HepG2 (cell line): ENCODE data around the gene MYL11. TPM values are rescaled to one million over a fixed set of nuclear protein-coding genes. Genes with fewer than 3 reads are reported as not detected.
A peak's percentile ranks its signal among the peaks of the same experiment; 100 is the strongest.

Experiments
- AGO2 ChIP-seq: fragments of 200-400 bp; formaldehyde crosslinking; optimal IDR thresholded peaks from 2 replicates; pipeline ENCODE3; 2017; ENCODE audit warnings: mild to moderate bottlenecking, low read depth, low read length, moderate library complexity
- EED ChIP-seq: sonication (generic); formaldehyde crosslinking; IDR thresholded peaks from 2 replicates; pipeline ENCODE4 v1.5.0; 2020; ENCODE audit warnings: mild to moderate bottlenecking, missing genetic modification reagents
- FOXA1 ChIP-seq, 2 experiments: fragments of 450-650 bp in 1 of 2; sonication (generic) in 1 of 2; formaldehyde crosslinking in 1 of 2; IDR thresholded peaks; 2 replicates each; pipeline versions ENCODE4 v1.4.0 to v1.6.1; 2016 to 2020; ENCODE audit warnings: missing genetic modification reagents in 1 of 2
- GMEB2 ChIP-seq: IDR thresholded peaks from 2 replicates; pipeline ENCODE4 v1.6.1; 2016; ENCODE audit warnings: missing biosample characterization, missing genetic modification reagents, low read depth
- HES4 ChIP-seq: sonication (generic); formaldehyde crosslinking; IDR thresholded peaks from 2 replicates; pipeline ENCODE4 v1.9.0; 2021; ENCODE audit warnings: mild to moderate bottlenecking, missing genetic modification reagents, borderline replicate concordance
- JUNB ChIP-seq: sonication (generic); formaldehyde crosslinking; IDR thresholded peaks from 2 replicates; pipeline ENCODE4 v1.8.0; 2022; ENCODE audit warnings: missing genetic modification reagents, mild to moderate bottlenecking, borderline replicate concordance
- NCOA5 ChIP-seq: sonication (generic); formaldehyde crosslinking; IDR thresholded peaks from 2 replicates; pipeline ENCODE4 v1.4.0; 2020; ENCODE audit warnings: missing genetic modification reagents
- NFIB ChIP-seq: sonication (generic); formaldehyde crosslinking; IDR thresholded peaks from 2 replicates; pipeline ENCODE4 v1.9.0; 2021; ENCODE audit warnings: missing genetic modification reagents, mild to moderate bottlenecking, borderline replicate concordance
- NR2C2 ChIP-seq: sonication (generic); formaldehyde crosslinking; IDR thresholded peaks from 2 replicates; pipeline ENCODE4 v1.4.0; 2020; ENCODE audit warnings: missing genetic modification reagents, mild to moderate bottlenecking, moderate library complexity, borderline replicate concordance
- RBFOX2 ChIP-seq: fragments of 200-400 bp; formaldehyde crosslinking; IDR thresholded peaks from 2 replicates; pipeline ENCODE4 v1.6.1; 2017; ENCODE audit warnings: low read depth, mild to moderate bottlenecking, low read length
- TOE1 ChIP-seq: sonication (generic); formaldehyde crosslinking; IDR thresholded peaks from 2 replicates; pipeline ENCODE4 v1.4.0; 2020; ENCODE audit warnings: mild to moderate bottlenecking, missing genetic modification reagents
- WIZ ChIP-seq: sonication (generic); formaldehyde crosslinking; IDR thresholded peaks from 2 replicates; pipeline ENCODE4 v1.5.1; 2020; ENCODE audit warnings: mild to moderate bottlenecking, missing genetic modification reagents
- ZNF205 ChIP-seq: IDR thresholded peaks from 2 replicates; pipeline ENCODE4 v1.6.1; 2018; ENCODE audit warnings: missing biosample characterization, missing genetic modification reagents
- polyA plus RNA-seq, 8 experiments: library from polyadenylated mRNA; depleted of rRNA in 3 of 8; stranded (reverse) in 7 of 8; unstranded in 1 of 8; fragments of >200 nt; fragmentation: Illumina TruSeq in 4 of 8; extraction: Trizol in 4 of 8; gene quantifications; 2 replicates each; pipeline versions ENCODE4 v1.2.1 to v1.2.3, GENCODE V29; 2011 to 2016; ENCODE audit warnings: low read depth in 4 of 8, missing spikeins in 1 of 8, mixed read lengths in 1 of 8; ENCODE audit not compliant: insufficient read depth in 1 of 8
- total RNA-seq, 5 experiments: library from RNA; depleted of rRNA; stranded (reverse); fragments of >200 nt; fragmentation: Illumina TruSeq; extraction: Trizol; gene quantifications; 2 replicates each; pipeline ENCODE4 v1.2.3, GENCODE V29; 2016; ENCODE audit warnings: low read depth in 1 of 5

MYL11 gene
- total and polyA plus RNA-seq, 2 of the 13 experiments (the other 11 are each of a cell fraction or from before 2014, with no cell fraction given), result not detected

GRCh38 chr16:30342751-30343490, 31.7 kb upstream of the MYL11 start (continued):
- no peak for TF ChIP-seq GMEB2
- TF ChIP-seq NFIB (CRISPR knock-in tag), result 0 out of 2 replicates have a peak, but pooled peaks have one; percentile 76
- TF ChIP-seq AGO2, result peak; percentile 62
- 0 out of 2 replicates have a peak, but pooled peaks have one; percentile 37 for TF ChIP-seq RBFOX2
- TF ChIP-seq TOE1 (CRISPR knock-in tag), result no peak
- TF ChIP-seq NCOA5 (CRISPR knock-in tag), result no peak
- no peak for TF ChIP-seq JUNB (CRISPR knock-in tag)
- TF ChIP-seq WIZ (CRISPR knock-in tag), result no peak
- TF ChIP-seq ZNF205 (CRISPR knock-in tag), result no peak
- no peak for TF ChIP-seq NR2C2 (CRISPR knock-in tag)
- no peak for TF ChIP-seq HES4 (CRISPR knock-in tag)
- TF ChIP-seq FOXA1 (IDR thresholded peaks at IDR 0.05), result no peak
- no peak for TF ChIP-seq FOXA1 (CRISPR knock-in tag; IDR thresholded peaks at IDR 0.05)
- TF ChIP-seq EED (CRISPR knock-in tag), result peak; percentile 17; the same call in 1 of the 2 replicates
